ENCODE measurements around the gene ANK3.

The ANK3 gene

DNA sequence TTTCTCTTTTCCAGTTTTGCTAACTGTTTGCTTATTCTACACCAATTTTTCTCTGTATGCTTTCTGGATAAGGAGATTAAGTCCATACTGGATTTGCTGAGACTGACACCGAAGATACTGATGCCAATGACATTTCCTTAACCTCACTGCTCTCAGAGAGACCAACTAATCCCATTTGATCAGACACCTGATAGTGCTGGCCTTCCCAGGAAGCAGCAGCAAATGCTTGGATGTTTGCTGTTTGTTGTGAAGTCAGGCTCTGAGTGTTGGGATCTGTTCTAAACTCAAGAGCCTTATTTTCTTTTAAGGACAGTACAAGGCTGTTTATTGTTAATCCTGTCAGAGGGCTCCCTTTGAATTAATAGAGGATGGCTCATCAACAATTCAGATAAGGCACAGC lies 143.3 kb downstream of the ANK3 start:
- CTCF ChIA-PET: no interaction called here
- Histone ChIP-seq H3K4me3 (ENCODE audit: low read depth, low read length) (no peak overlapping the region), H3K4me1 (ENCODE audit: control insufficient read depth, insufficient read depth, low read length) (no peaks in the 10 kb centered on the region), H3K27ac (ENCODE audit: extremely low read depth, low read depth, low read length) (no peak overlapping the region), H3K9me3 (ENCODE audit: control insufficient read depth, insufficient read depth, low read depth, low read length) (no peaks in the 10 kb centered on the region), H3K36me3 (ENCODE audit: control insufficient read depth in 2 of 2, insufficient read depth in 1 of 2, low read length in 2 of 2) (no peaks in the 10 kb centered on the region)
- POLR2A ChIA-PET: no interaction called here
- TF ChIP-seq ZNF837 (tag by site-specific recombination; IDR thresholded peaks at IDR 0.05) (no peak), KLF16 (tag by site-specific recombination; IDR thresholded peaks at IDR 0.05) (no peak), ZNF24 (tag by site-specific recombination; IDR thresholded peaks at IDR 0.05) (no peak), ZNF747 (tag by site-specific recombination; IDR thresholded peaks at IDR 0.05) (no peak), ZFP69B (tag by site-specific recombination; IDR thresholded peaks at IDR 0.05) (no peak), ZNF335 (tag by site-specific recombination; conservative IDR thresholded peaks at IDR 0.05) (no peak), TCF7L2 (IDR thresholded peaks at IDR 0.05; ENCODE audit: borderline replicate concordance, low read depth, low read length) (no peak), ZNF514 (tag by site-specific recombination; IDR thresholded peaks at IDR 0.05) (no peak), MZF1 (tag by site-specific recombination; IDR thresholded peaks at IDR 0.05; ENCODE audit: borderline replicate concordance) (no peak), ZNF426 (tag by site-specific recombination; IDR thresholded peaks at IDR 0.05) (no peak), WT1 (tag by site-specific recombination; IDR thresholded peaks at IDR 0.05) (no peak), KLF7 (tag by site-specific recombination; IDR thresholded peaks at IDR 0.05; ENCODE audit: borderline replicate concordance) (no peak), REPIN1 (tag by site-specific recombination; IDR thresholded peaks at IDR 0.05; ENCODE audit: low read depth) (no peak), MEIS1 (CRISPR knock-in tag; IDR thresholded peaks at IDR 0.05; ENCODE audit: borderline replicate concordance) (no peak), ZNF2 (tag by site-specific recombination; IDR thresholded peaks at IDR 0.05) (no peak), GFI1B (tag by site-specific recombination; IDR thresholded peaks at IDR 0.05) (no peak), ZNF785 (tag by site-specific recombination; IDR thresholded peaks at IDR 0.05) (no peak), ZNF76 (tag by site-specific recombination; IDR thresholded peaks at IDR 0.05; ENCODE audit: borderline replicate concordance, low read depth) (no peak)
- TF ChIP-seq, protein P1, sequence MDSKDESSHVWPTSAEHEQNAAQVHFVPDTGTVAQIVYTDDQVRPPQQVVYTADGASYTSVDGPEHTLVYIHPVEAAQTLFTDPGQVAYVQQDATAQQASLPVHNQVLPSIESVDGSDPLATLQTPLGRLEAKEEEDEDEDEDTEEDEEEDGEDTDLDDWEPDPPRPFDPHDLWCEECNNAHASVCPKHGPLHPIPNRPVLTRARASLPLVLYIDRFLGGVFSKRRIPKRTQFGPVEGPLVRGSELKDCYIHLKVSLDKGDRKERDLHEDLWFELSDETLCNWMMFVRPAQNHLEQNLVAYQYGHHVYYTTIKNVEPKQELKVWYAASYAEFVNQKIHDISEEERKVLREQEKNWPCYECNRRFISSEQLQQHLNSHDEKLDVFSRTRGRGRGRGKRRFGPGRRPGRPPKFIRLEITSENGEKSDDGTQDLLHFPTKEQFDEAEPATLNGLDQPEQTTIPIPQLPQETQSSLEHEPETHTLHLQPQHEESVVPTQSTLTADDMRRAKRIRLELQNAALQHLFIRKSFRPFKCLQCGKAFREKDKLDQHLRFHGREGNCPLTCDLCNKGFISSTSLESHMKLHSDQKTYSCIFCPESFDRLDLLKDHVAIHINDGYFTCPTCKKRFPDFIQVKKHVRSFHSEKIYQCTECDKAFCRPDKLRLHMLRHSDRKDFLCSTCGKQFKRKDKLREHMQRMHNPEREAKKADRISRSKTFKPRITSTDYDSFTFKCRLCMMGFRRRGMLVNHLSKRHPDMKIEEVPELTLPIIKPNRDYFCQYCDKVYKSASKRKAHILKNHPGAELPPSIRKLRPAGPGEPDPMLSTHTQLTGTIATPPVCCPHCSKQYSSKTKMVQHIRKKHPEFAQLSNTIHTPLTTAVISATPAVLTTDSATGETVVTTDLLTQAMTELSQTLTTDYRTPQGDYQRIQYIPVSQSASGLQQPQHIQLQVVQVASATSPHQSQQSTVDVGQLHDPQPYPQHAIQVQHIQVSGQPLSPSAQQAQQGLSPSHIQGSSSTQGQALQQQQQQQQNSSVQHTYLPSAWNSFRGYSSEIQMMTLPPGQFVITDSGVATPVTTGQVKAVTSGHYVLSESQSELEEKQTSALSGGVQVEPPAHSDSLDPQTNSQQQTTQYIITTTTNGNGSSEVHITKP (tag by site-specific recombination; IDR thresholded peaks at IDR 0.05): no peak
- TF ChIP-seq, protein P2, sequence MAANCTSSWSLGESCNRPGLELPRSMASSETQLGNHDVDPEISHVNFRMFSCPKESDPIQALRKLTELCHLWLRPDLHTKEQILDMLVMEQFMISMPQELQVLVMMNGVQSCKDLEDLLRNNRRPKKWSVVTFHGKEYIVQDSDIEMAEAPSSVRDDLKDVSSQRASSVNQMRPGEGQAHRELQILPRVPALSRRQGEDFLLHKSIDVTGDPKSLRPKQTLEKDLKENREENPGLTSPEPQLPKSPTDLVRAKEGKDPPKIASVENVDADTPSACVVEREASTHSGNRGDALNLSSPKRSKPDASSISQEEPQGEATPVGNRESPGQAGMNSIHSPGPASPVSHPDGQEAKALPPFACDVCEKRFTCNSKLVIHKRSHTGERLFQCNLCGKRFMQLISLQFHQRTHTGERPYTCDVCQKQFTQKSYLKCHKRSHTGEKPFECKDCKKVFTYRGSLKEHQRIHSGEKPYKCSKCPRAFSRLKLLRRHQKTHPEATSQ (tag by site-specific recombination; IDR thresholded peaks at IDR 0.05): no peak

DNA sequence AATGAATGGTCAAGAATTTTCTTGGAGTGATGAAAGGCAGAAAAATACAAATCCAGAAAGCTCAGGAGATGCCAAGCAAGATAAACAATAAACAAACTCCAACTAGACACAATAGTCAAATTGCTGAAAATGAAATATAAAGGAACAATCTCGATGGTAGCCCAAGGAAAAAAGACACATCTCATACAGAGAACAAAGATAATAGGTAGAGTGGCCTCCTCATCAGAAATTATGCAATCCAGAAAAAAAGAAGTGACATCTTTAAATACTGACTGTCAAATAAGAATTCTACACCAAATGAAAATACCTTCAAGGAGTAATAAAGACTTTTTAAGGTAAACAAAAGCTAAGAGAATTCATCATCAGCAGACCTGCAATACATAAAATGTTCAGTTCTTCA lies 150.4 kb downstream of the ANK3 start:
- Histone ChIP-seq H3K9me3 (ENCODE audit: control insufficient read depth, insufficient read depth, low read depth, low read length) (no peaks in the 10 kb centered on the region), H3K36me3 (ENCODE audit: control insufficient read depth in 2 of 2, insufficient read depth in 1 of 2, low read length in 2 of 2) (no peaks in the 10 kb centered on the region), H3K4me3 (ENCODE audit: low read depth, low read length) (no peak overlapping the region), H3K4me1 (ENCODE audit: control insufficient read depth, insufficient read depth, low read length) (no peaks in the 10 kb centered on the region), H3K27ac (ENCODE audit: extremely low read depth, low read depth, low read length) (no peak overlapping the region)
- ChIA-PET CTCF (interaction anchor here (0.6 to 2.4 kb wide), 12 partner anchors 16 to 407 kb away, joined by 3 to 16 read pairs (median 6); no protein-coding TSS in a partner anchor), POLR2A (no interaction called here)
- TF ChIP-seq, protein P3, sequence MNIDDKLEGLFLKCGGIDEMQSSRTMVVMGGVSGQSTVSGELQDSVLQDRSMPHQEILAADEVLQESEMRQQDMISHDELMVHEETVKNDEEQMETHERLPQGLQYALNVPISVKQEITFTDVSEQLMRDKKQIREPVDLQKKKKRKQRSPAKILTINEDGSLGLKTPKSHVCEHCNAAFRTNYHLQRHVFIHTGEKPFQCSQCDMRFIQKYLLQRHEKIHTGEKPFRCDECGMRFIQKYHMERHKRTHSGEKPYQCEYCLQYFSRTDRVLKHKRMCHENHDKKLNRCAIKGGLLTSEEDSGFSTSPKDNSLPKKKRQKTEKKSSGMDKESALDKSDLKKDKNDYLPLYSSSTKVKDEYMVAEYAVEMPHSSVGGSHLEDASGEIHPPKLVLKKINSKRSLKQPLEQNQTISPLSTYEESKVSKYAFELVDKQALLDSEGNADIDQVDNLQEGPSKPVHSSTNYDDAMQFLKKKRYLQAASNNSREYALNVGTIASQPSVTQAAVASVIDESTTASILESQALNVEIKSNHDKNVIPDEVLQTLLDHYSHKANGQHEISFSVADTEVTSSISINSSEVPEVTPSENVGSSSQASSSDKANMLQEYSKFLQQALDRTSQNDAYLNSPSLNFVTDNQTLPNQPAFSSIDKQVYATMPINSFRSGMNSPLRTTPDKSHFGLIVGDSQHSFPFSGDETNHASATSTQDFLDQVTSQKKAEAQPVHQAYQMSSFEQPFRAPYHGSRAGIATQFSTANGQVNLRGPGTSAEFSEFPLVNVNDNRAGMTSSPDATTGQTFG (tag by site-specific recombination; IDR thresholded peaks at IDR 0.05; ENCODE audit: borderline replicate concordance): no peak
- TF ChIP-seq ZNF501 (tag by site-specific recombination; IDR thresholded peaks at IDR 0.05) (no peak), RBAK (tag by site-specific recombination; IDR thresholded peaks at IDR 0.05) (no peak), ZNF791 (tag by site-specific recombination; IDR thresholded peaks at IDR 0.05) (no peak), ZNF174 (tag by site-specific recombination; IDR thresholded peaks at IDR 0.05) (no peak), ZNF610 (tag by site-specific recombination; IDR thresholded peaks at IDR 0.05; ENCODE audit: borderline replicate concordance) (no peak), ZNF292 (tag by site-specific recombination; IDR thresholded peaks at IDR 0.05; ENCODE audit: borderline replicate concordance, low read depth) (no peak), ZNF23 (tag by site-specific recombination; IDR thresholded peaks at IDR 0.05; ENCODE audit: borderline replicate concordance) (no peak), HOXC10 (CRISPR knock-in tag; IDR thresholded peaks at IDR 0.05) (no peak), TCF7L2 (IDR thresholded peaks at IDR 0.05; ENCODE audit: borderline replicate concordance, low read depth, low read length) (no peak), ZNF600 (tag by site-specific recombination; IDR thresholded peaks at IDR 0.05) (no peak), ZNF776 (tag by site-specific recombination; IDR thresholded peaks at IDR 0.05; ENCODE audit: borderline replicate concordance) (no peak), ZNF16 (tag by site-specific recombination; IDR thresholded peaks at IDR 0.05; ENCODE audit: low read depth) (no peak)
